Hypothalamus (tissue), 51 donors: ENCODE data around the gene MSANTD1.
"Not testable (repeated sequence)": the region's sequence is repeated elsewhere in the genome, so short reads cannot be mapped to it uniquely, and the experiment has no call there.

Source experiments
- DNase-seq, 51 donors: peaks; one replicate each; lab custom pipeline; 2025; lab: John Stamatoyannopoulos, UW

The MSANTD1 gene

GRCh38 chr4:3299976-3300671 is 51.2 kb downstream of the MSANTD1 start:
- peak in 1 of 51 donors; percentile 22 for DNase-seq

- DNase-seq: not testable (repeated sequence)
These were observed 51.9 kb downstream of the MSANTD1 start for GRCh38 chr4:3300882-3301281.

- no peak for DNase-seq
These were observed 52.7 kb downstream of the MSANTD1 start for GRCh38 chr4:3301450-3302172.

- no peak for DNase-seq
These were observed 53.3 kb downstream of the MSANTD1 start for GRCh38 chr4:3302173-3302785.

- DNase-seq: no peak
These were observed 54.0 kb downstream of the MSANTD1 start for GRCh38 chr4:3302786-3303564.

GRCh38 chr4:3303565-3303824 is 54.5 kb downstream of the MSANTD1 start:
- no peak for DNase-seq

- peak in 2 of 51 donors; percentile 47 to 53 for DNase-seq
These were observed 55.2 kb downstream of the MSANTD1 start for GRCh38 chr4:3303923-3304710.

- peak in 22 of 51 donors; percentile 24 to 75 (median 42) for DNase-seq
These were observed 56.1 kb downstream of the MSANTD1 start for GRCh38 chr4:3304831-3305609.

GRCh38 chr4:3305610-3306371 is 56.8 kb downstream of the MSANTD1 start:
- DNase-seq: peak in 14 of 51 donors; percentile 17 to 55 (median 42)
